OCI-LY3 (cell line): ENCODE data around the gene ZNF280A.

Experiments used
- CTCF ChIP-seq: fragments of 200-600, 300-600 bp; sonication (generic); IDR thresholded peaks from 2 replicates; pipeline ENCODE4 v1.5.1; 2014; ENCODE audit warnings: antibody characterized with exemption, low read length, low read depth
- EZH2phosphoT487 ChIP-seq: fragments of 200-600 bp; shearing (Covaris generic); IDR thresholded peaks from 2 replicates; pipeline ENCODE4 v1.6.1; 2018; ENCODE audit warnings: antibody characterized with exemption, mixed run types, low read depth

DNA sequence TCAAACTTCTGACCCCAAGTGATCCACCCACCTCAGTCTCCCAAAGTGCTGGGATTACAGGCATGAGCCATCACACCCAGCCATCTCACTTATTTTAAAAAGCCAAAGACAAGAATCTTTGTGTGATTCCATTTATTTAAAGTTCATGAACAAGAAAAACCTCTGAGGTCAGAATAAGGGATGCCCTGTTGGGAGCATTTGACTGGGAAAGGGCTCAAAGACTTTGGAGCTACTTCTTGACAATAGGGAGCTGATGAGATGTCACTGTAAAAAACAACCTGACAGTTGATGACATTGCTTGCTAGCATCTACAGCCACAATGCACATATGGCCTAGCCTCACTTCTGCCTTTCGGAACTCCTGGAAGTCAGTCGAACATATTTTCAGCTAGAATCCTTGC lies 6.5 kb downstream of the ZNF280A start:
- no peak for TF ChIP-seq CTCF
- TF ChIP-seq EZH2phosphoT487 = no peak
